Mucosa of stomach (tissue), 1 donor: Measurements from ENCODE around the gene LIF.

ENCODE experiments used
- H3K27me3 ChIP-seq: one replicate; pipeline ENCODE4 v1.7.0; 2013; ENCODE audit warnings: mild to moderate bottlenecking, low read length; ENCODE audit not compliant: control insufficient read depth, insufficient read depth
- H3K36me3 ChIP-seq: one replicate; pipeline ENCODE4 v1.7.0; 2013; ENCODE audit warnings: low read length; ENCODE audit not compliant: control insufficient read depth, insufficient read depth
- H3K4me1 ChIP-seq: one replicate; pipeline ENCODE4 v1.7.0; 2013; ENCODE audit warnings: mild to moderate bottlenecking, low read length; ENCODE audit not compliant: control insufficient read depth, insufficient read depth
- H3K4me3 ChIP-seq: one replicate; pipeline ENCODE4 v1.7.0; 2013; ENCODE audit warnings: low read length
- H3K9ac ChIP-seq: one replicate; pipeline ENCODE4 v1.7.0; 2013; ENCODE audit warnings: mild to moderate bottlenecking, low read length, moderate library complexity
- H3K9me3 ChIP-seq: one replicate; pipeline ENCODE4 v1.7.0; 2013; ENCODE audit warnings: mild to moderate bottlenecking, low read length, moderate library complexity; ENCODE audit not compliant: control insufficient read depth
- donor health status: Pancreatic carcinoma.

LIF gene

GRCh38 chr22:30245181-30245984 is 1.2 kb downstream of the LIF start:
- Histone ChIP-seq H3K9ac (peak overlapping the region; percentile 73), H3K27me3 (peaks cover 8% of the 10 kb centered on the region), H3K36me3 (no peaks in the 10 kb centered on the region), H3K9me3 (no peaks in the 10 kb centered on the region), H3K4me1 (peaks cover 32% of the 10 kb centered on the region), H3K4me3 (peak overlapping the region; percentile 50)

- Histone ChIP-seq H3K9ac (no peak overlapping the region), H3K9me3 (no peaks in the 10 kb centered on the region), H3K4me3 (no peak overlapping the region), H3K4me1 (peaks cover 27% of the 10 kb centered on the region), H3K36me3 (no peaks in the 10 kb centered on the region), H3K27me3 (peaks cover 8% of the 10 kb centered on the region)
These were observed 1.9 kb downstream of the LIF start for GRCh38 chr22:30244641-30245040.

GRCh38 chr22:30244066-30244465 is 2.5 kb downstream of the LIF start:
- Histone ChIP-seq H3K36me3 (no peaks in the 10 kb centered on the region), H3K4me1 (peaks cover 25% of the 10 kb centered on the region), H3K4me3 (no peak overlapping the region), H3K9ac (no peak overlapping the region), H3K9me3 (no peaks in the 10 kb centered on the region), H3K27me3 (peaks cover 8% of the 10 kb centered on the region)

GRCh38 chr22:30243661-30244060 is 2.9 kb downstream of the LIF start:
- H3K27me3 ChIP-seq = peaks cover 8% of the 10 kb centered on the region
- H3K4me3 ChIP-seq = no peak overlapping the region
- no peaks in the 10 kb centered on the region for H3K36me3 ChIP-seq
- H3K9ac ChIP-seq = no peak overlapping the region
- H3K4me1 ChIP-seq = peaks cover 21% of the 10 kb centered on the region
- no peaks in the 10 kb centered on the region for H3K9me3 ChIP-seq

GRCh38 chr22:30241576-30242371 is 4.8 kb downstream of the LIF start:
- no peak overlapping the region for H3K9ac ChIP-seq
- peaks cover 8% of the 10 kb centered on the region for H3K27me3 ChIP-seq
- no peaks in the 10 kb centered on the region for H3K9me3 ChIP-seq
- peaks cover 13% of the 10 kb centered on the region for H3K4me1 ChIP-seq
- H3K36me3 ChIP-seq = no peaks in the 10 kb centered on the region
- no peak overlapping the region for H3K4me3 ChIP-seq

GRCh38 chr22:30240541-30241417 is 5.8 kb downstream of the LIF start:
- Histone ChIP-seq H3K27me3 (peaks cover 4% of the 10 kb centered on the region), H3K36me3 (no peaks in the 10 kb centered on the region), H3K9me3 (no peaks in the 10 kb centered on the region), H3K4me1 (peaks cover 16% of the 10 kb centered on the region), H3K4me3 (no peak overlapping the region), H3K9ac (no peak overlapping the region)

GRCh38 chr22:30239488-30240405 is 6.8 kb downstream of the LIF start:
- Histone ChIP-seq H3K4me1 (peaks cover 16% of the 10 kb centered on the region), H3K36me3 (no peaks in the 10 kb centered on the region), H3K9ac (no peak overlapping the region), H3K4me3 (no peak overlapping the region), H3K9me3 (no peaks in the 10 kb centered on the region), H3K27me3 (no peaks in the 10 kb centered on the region)

GRCh38 chr22:30238661-30239487 is 7.7 kb downstream of the LIF start:
- H3K4me3 ChIP-seq = no peak overlapping the region
- no peaks in the 10 kb centered on the region for H3K36me3 ChIP-seq

GRCh38 chr22:30238136-30238535 is 8.4 kb downstream of the LIF start:
- no peaks in the 10 kb centered on the region for H3K9me3 ChIP-seq
- no peaks in the 10 kb centered on the region for H3K36me3 ChIP-seq

More at GRCh38 chr22:30238661-30239487, 7.7 kb downstream of the LIF start:
- Histone ChIP-seq H3K4me1 (peaks cover 18% of the 10 kb centered on the region), H3K9ac (no peak overlapping the region), H3K9me3 (no peaks in the 10 kb centered on the region), H3K27me3 (no peaks in the 10 kb centered on the region)

GRCh38 chr22:30236875-30237274 is 9.7 kb downstream of the LIF start:
- H3K27me3 ChIP-seq = no peaks in the 10 kb centered on the region
- no peak overlapping the region for H3K4me3 ChIP-seq
- peaks cover 18% of the 10 kb centered on the region for H3K4me1 ChIP-seq
- no peaks in the 10 kb centered on the region for H3K9me3 ChIP-seq
- H3K36me3 ChIP-seq = no peaks in the 10 kb centered on the region
- no peak overlapping the region for H3K9ac ChIP-seq

More at GRCh38 chr22:30238136-30238535, 8.4 kb downstream of the LIF start:
- H3K4me1 ChIP-seq = peaks cover 18% of the 10 kb centered on the region
- H3K9ac ChIP-seq = no peak overlapping the region
- H3K4me3 ChIP-seq = no peak overlapping the region
- no peaks in the 10 kb centered on the region for H3K27me3 ChIP-seq
